ENCODE results near the gene TCIRG1. TPM values are rescaled to one million over a fixed set of nuclear protein-coding genes. Genes with fewer than 3 reads are reported as not detected.
A peak's percentile ranks its signal among the peaks of the same experiment; 100 is the strongest.

Gene TCIRG1
- total RNA-seq, 4 donors from 2014 or later: 260 to 697 (median 380) TPM

DNA sequence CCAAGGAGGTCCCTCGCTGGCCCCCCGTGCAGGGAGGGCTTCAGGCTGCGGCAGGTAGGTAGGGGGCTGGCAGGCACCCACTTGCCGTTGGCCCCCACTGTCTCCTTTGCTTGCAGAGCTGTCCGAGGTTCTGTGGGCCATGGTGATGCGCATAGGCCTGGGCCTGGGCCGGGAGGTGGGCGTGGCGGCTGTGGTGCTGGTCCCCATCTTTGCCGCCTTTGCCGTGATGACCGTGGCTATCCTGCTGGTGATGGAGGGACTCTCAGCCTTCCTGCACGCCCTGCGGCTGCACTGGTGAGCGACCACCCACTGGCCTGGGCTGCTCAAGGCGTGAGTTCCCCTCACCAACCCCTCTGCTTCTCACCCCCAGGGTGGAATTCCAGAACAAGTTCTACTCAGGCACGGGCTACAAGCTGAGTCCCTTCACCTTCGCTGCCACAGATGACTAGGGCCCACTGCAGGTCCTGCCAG lies 11.6 kb downstream of the TCIRG1 start:
- Histone ChIP-seq H3K9me3 (no peaks in the 10 kb centered on the region), H3K4me1 (no peaks in the 10 kb centered on the region), H3K4me3 (no peak overlapping the region), H3K27me3 (no peaks in the 10 kb centered on the region), H3K27ac (no peak overlapping the region), H3K36me3 (peaks cover 0 to 29% (median 8%) of the 10 kb centered on the region in 4 donors)
- 95% methylated on average over 18 of the region's 18 CpGs; no CpG with 5 or more reads in 1 of the 2 donors for WGBS, 2 donors (ENCODE audit: low coverage in 1 of 2)
- TF ChIP-seq POLR2AphosphoS5 (IDR thresholded peaks at IDR 0.05): no peak
- TF ChIP-seq EP300 (IDR thresholded peaks at IDR 0.05; ENCODE audit: low read depth): no peak
- no peak for TF ChIP-seq CTCF (IDR thresholded peaks at IDR 0.05)
- no peak for TF ChIP-seq POLR2A (IDR thresholded peaks at IDR 0.05)
- intact Hi-C loops (cut with DNase I; ENCODE audit: low total_unique reads) (no loop called here), in situ Hi-C loops (cut with MboI; ENCODE audit: low pct_ligation_motif_present in 1 of 4, low pct_unique_long_range_greater_than_20kb in 1 of 4, low sequenced_read_pairs in 3 of 4) (no loop called here)
- no peak for DNase-seq

GRCh38 chr11:68051191-68052136 lies 12.6 kb downstream of the TCIRG1 start:
- in situ Hi-C loops (cut with MboI; ENCODE audit: low pct_ligation_motif_present in 1 of 4, low pct_unique_long_range_greater_than_20kb in 1 of 4, low sequenced_read_pairs in 3 of 4): no loop called here

GRCh38 chr11:68052137-68052873 lies 13.5 kb downstream of the TCIRG1 start:
- 85% methylated on average over 15 of the region's 15 CpGs; no CpG with 5 or more reads in 1 of the 2 donors for WGBS, 2 donors (ENCODE audit: low coverage in 1 of 2)
- Histone ChIP-seq H3K27me3 (no peaks in the 10 kb centered on the region), H3K36me3 (peaks cover 0 to 29% (median 8%) of the 10 kb centered on the region in 4 donors), H3K27ac (no peak overlapping the region), H3K9me3 (no peaks in the 10 kb centered on the region), H3K4me1 (no peaks in the 10 kb centered on the region), H3K4me3 (no peak overlapping the region)
- TF ChIP-seq POLR2AphosphoS5 (IDR thresholded peaks at IDR 0.05): peak in 1 of 3 donors; percentile 4
- TF ChIP-seq CTCF (IDR thresholded peaks at IDR 0.05): no peak
- TF ChIP-seq POLR2A (IDR thresholded peaks at IDR 0.05): no peak
- TF ChIP-seq EP300 (IDR thresholded peaks at IDR 0.05; ENCODE audit: low read depth): no peak
- no peak for DNase-seq
- intact Hi-C loops (cut with DNase I; ENCODE audit: low total_unique reads) (no loop called here), in situ Hi-C loops (cut with MboI; ENCODE audit: low pct_ligation_motif_present in 1 of 4, low pct_unique_long_range_greater_than_20kb in 1 of 4, low sequenced_read_pairs in 3 of 4) (no loop called here)

More at GRCh38 chr11:68051191-68052136, 12.6 kb downstream of the TCIRG1 start:
- TF ChIP-seq CTCF (IDR thresholded peaks at IDR 0.05) (no peak), POLR2AphosphoS5 (IDR thresholded peaks at IDR 0.05) (peak in 1 of 3 donors; percentile 1), EP300 (IDR thresholded peaks at IDR 0.05; ENCODE audit: low read depth) (no peak), POLR2A (IDR thresholded peaks at IDR 0.05) (no peak)
- WGBS, 2 donors (ENCODE audit: low coverage in 1 of 2): 87% methylated on average over 13 of the region's 14 CpGs; no CpG with 5 or more reads in 1 of the 2 donors
- Histone ChIP-seq H3K4me1 (no peaks in the 10 kb centered on the region), H3K27ac (no peak overlapping the region), H3K4me3 (no peak overlapping the region), H3K9me3 (no peaks in the 10 kb centered on the region), H3K27me3 (no peaks in the 10 kb centered on the region), H3K36me3 (peaks cover 0 to 29% (median 8%) of the 10 kb centered on the region in 4 donors)
- DNase-seq: no peak
- intact Hi-C loops (cut with DNase I; ENCODE audit: low total_unique reads): no loop called here

GRCh38 chr11:68053117-68053516 lies 14.3 kb downstream of the TCIRG1 start:
- no peak overlapping the region for H3K4me3 ChIP-seq
- TF ChIP-seq POLR2AphosphoS5 (IDR thresholded peaks at IDR 0.05) (peak in 1 of 3 donors; percentile 20), CTCF (IDR thresholded peaks at IDR 0.05) (no peak), EP300 (IDR thresholded peaks at IDR 0.05; ENCODE audit: low read depth) (no peak)
- H3K4me1 ChIP-seq: no peaks in the 10 kb centered on the region
- H3K36me3 ChIP-seq: peaks cover 0 to 25% (median 6%) of the 10 kb centered on the region in 4 donors
- intact Hi-C loops (cut with DNase I; ENCODE audit: low total_unique reads) (no loop called here), in situ Hi-C loops (cut with MboI; ENCODE audit: low pct_ligation_motif_present in 1 of 4, low pct_unique_long_range_greater_than_20kb in 1 of 4, low sequenced_read_pairs in 3 of 4) (no loop called here)
- no peaks in the 10 kb centered on the region for H3K9me3 ChIP-seq
- WGBS, 2 donors (ENCODE audit: low coverage in 1 of 2): 77% methylated on average over 9 of the region's 9 CpGs; no CpG with 5 or more reads in 1 of the 2 donors
- H3K27ac ChIP-seq: no peak overlapping the region
- H3K27me3 ChIP-seq: no peaks in the 10 kb centered on the region
- DNase-seq: no peak
